NOMO-1 (cell line): Measurements from ENCODE around the gene KRTAP27-1.

Source experiments
- DNase-seq, 2 experiments: peaks; one replicate each; lab custom pipeline; 2025; ENCODE audit not compliant: unreplicated experiment in 2 of 2; lab: John Stamatoyannopoulos, UW

The KRTAP27-1 gene

GRCh38 chr21:30305136-30305535 is 32.4 kb downstream of the KRTAP27-1 start:
- no peak for DNase-seq

GRCh38 chr21:30289215-30289614 is 48.3 kb downstream of the KRTAP27-1 start, which contains the start of gene KRTAP25-1:
Gene KRTAP25-1, minus strand, starts transcription at chr21:30289514. Its CDS starts 24 bp downstream, at chr21:30289490.
- no peak for DNase-seq
